Measurements from ENCODE around the gene MTRR.

- TF ChIP-seq CTCF (IDR thresholded peaks at IDR 0.05) (no peak), POLR2AphosphoS5 (IDR thresholded peaks at IDR 0.05) (no peak), POLR2A (IDR thresholded peaks at IDR 0.05) (no peak)
Measured at GRCh38 chr5:7822449-7822848, 46.5 kb upstream of the MTRR start.

Measured in sigmoid colon (tissue), 4 donors.